Epithelial cell of esophagus (primary cell): ENCODE measurements around the gene AHR.

ENCODE experiments used
- DNase-seq: peaks from one replicate; pipeline ENCODE4 v3.0.0; 2010; ENCODE audit warnings: low read depth
- H3K4me3 ChIP-seq: 2 replicates; pipeline ENCODE4 v1.5.1; 2011; ENCODE audit warnings: mild to moderate bottlenecking, low read length, control low read depth
- CTCF ChIP-seq: IDR thresholded peaks from 2 replicates; pipeline ENCODE4 v1.5.1; 2011; ENCODE audit warnings: low read depth, mild to moderate bottlenecking, low read length, control low read depth, inconsistent platforms; ENCODE audit not compliant: insufficient read depth; ENCODE audit errors: missing control alignments

Gene AHR

GRCh38 chr7:17302575-17303142, 4.2 kb downstream of the AHR start:
- DNase-seq, result peak; percentile 69
- peak; percentile 48 for TF ChIP-seq CTCF
- peak overlapping the region; percentile 24 for H3K4me3 ChIP-seq

GRCh38 chr7:17304926-17305325, 6.5 kb downstream of the AHR start:
- H3K4me3 ChIP-seq, result no peak overlapping the region
- DNase-seq, result peak; percentile 95
- no peak for TF ChIP-seq CTCF

GRCh38 chr7:17305387-17306171, 7.1 kb downstream of the AHR start:
- no peak for TF ChIP-seq CTCF
- H3K4me3 ChIP-seq, result no peak overlapping the region
- DNase-seq, result no peak

GRCh38 chr7:17307000-17307399, 8.5 kb downstream of the AHR start:
- no peak for DNase-seq
- no peak overlapping the region for H3K4me3 ChIP-seq
- no peak for TF ChIP-seq CTCF

GRCh38 chr7:17307558-17307957, 9.1 kb downstream of the AHR start:
- DNase-seq, result no peak
- no peak overlapping the region for H3K4me3 ChIP-seq
- no peak for TF ChIP-seq CTCF

- DNase-seq, result no peak
- TF ChIP-seq CTCF, result no peak
- H3K4me3 ChIP-seq, result no peak overlapping the region
Measured at GRCh38 chr7:17307969-17308648, 9.7 kb downstream of the AHR start.

GRCh38 chr7:17311194-17311593, 12.7 kb downstream of the AHR start:
- TF ChIP-seq CTCF, result no peak
- no peak for DNase-seq
- no peak overlapping the region for H3K4me3 ChIP-seq
